Measurements from ENCODE around the gene APP.

Gene APP

GRCh38 chr21:25858325-25858724 is 312.2 kb downstream of the APP start:
- DNase-seq, result no peak

- DNase-seq, result no peak
Observed at GRCh38 chr21:25857308-25858074, 313.1 kb downstream of the APP start.

GRCh38 chr21:25855576-25855975 is 315.0 kb downstream of the APP start:
- DNase-seq, result no peak

GRCh38 chr21:25850126-25850842 is 320.3 kb downstream of the APP start:
- no peak for DNase-seq

- no peak for DNase-seq
Observed at GRCh38 chr21:25848309-25848708, 322.3 kb downstream of the APP start.

- no peak for DNase-seq
Observed at GRCh38 chr21:25845729-25846256, 324.8 kb downstream of the APP start.

- DNase-seq, result no peak
Observed at GRCh38 chr21:25842925-25843324, 327.6 kb downstream of the APP start.

GRCh38 chr21:25838809-25839208 is 331.8 kb downstream of the APP start:
- DNase-seq, result no peak

- DNase-seq, result no peak
Observed at GRCh38 chr21:25837533-25838265, 332.9 kb downstream of the APP start.

- DNase-seq, result no peak
Observed at GRCh38 chr21:25836396-25836795, 334.2 kb downstream of the APP start.

- no peak for DNase-seq
Observed at GRCh38 chr21:25834381-25834780, 336.2 kb downstream of the APP start.

- no peak for DNase-seq
Observed at GRCh38 chr21:25831300-25831960, 339.1 kb downstream of the APP start.
